ENCODE results near the gene FAM209B.

- TF ChIP-seq CTCF (IDR thresholded peaks at IDR 0.05; ENCODE audit: low read length) = no peak
- TF ChIP-seq EZH2 (IDR thresholded peaks at IDR 0.05; ENCODE audit: borderline replicate concordance, low read length) = no peak
These were observed 7.4 kb downstream of the FAM209B start for GRCh38 chr20:56540415-56540814.

All from OCI-LY1 (cell line).